MM.1S (cell line): ENCODE results near the gene METTL16.

Source experiments
- DNase-seq: peaks from one replicate; pipeline ENCODE4 v3.0.0-alpha.2; 2015
- H2AFZ ChIP-seq: fragments of 300-600 bp; sonication (generic); 2 replicates; pipeline ENCODE4 v1.6.0; 2016; ENCODE audit warnings: antibody characterized with exemption, low read length
- H3F3A ChIP-seq: fragments of 300-600 bp; sonication (generic); 2 replicates; pipeline ENCODE4 v1.6.1; 2016; ENCODE audit warnings: mild to moderate bottlenecking, antibody characterized with exemption, low read length, moderate library complexity, mixed read lengths; ENCODE audit not compliant: insufficient read depth
- H3K27ac ChIP-seq: fragments of 300-600 bp; sonication (generic); 2 replicates; pipeline ENCODE4 v1.5.1; 2016; ENCODE audit warnings: mild to moderate bottlenecking, low read length
- H3K27me3 ChIP-seq: fragments of 300-600 bp; sonication (generic); replicated peaks from 2 replicates; pipeline ENCODE4 v1.6.0; 2016; ENCODE audit warnings: low read length; ENCODE audit not compliant: insufficient read depth
- H3K36me3 ChIP-seq: fragments of 300-600 bp; sonication (generic); replicated peaks from 2 replicates; pipeline ENCODE4 v1.6.1; 2016; ENCODE audit warnings: mild to moderate bottlenecking, low read length, mixed read lengths; ENCODE audit not compliant: insufficient read depth
- H3K4me1 ChIP-seq: fragments of 300-600 bp; sonication (generic); 2 replicates; pipeline ENCODE4 v1.6.1; 2016; ENCODE audit warnings: low read length, mixed read lengths
- H3K4me2 ChIP-seq: fragments of 300-600 bp; sonication (generic); 2 replicates; pipeline ENCODE4 v1.6.0; 2016; ENCODE audit warnings: low read depth, low read length
- H3K4me3 ChIP-seq: fragments of 300-600 bp; sonication (generic); 2 replicates; pipeline ENCODE4 v1.5.1; 2016; ENCODE audit warnings: low read length, mixed read lengths
- H3K79me2 ChIP-seq: fragments of 300-600 bp; sonication (generic); 2 replicates; pipeline ENCODE4 v1.6.1; 2016; ENCODE audit warnings: mixed run types, low read length, mixed read lengths
- H3K9ac ChIP-seq: fragments of 300-600 bp; sonication (generic); 2 replicates; pipeline ENCODE4 v1.6.1; 2016; ENCODE audit warnings: low read length, mixed read lengths
- H3K9me2 ChIP-seq: fragments of 300-600 bp; sonication (generic); replicated peaks from 2 replicates; pipeline ENCODE4 v1.6.1; 2016; ENCODE audit warnings: mild to moderate bottlenecking, low read length, mixed read lengths; ENCODE audit not compliant: insufficient read depth
- H3K9me3 ChIP-seq: fragments of 300-600 bp; sonication (generic); replicated peaks from 2 replicates; pipeline ENCODE4 v1.6.1; 2016; ENCODE audit warnings: mild to moderate bottlenecking, low read length, mixed read lengths; ENCODE audit not compliant: insufficient read depth
- H4K20me1 ChIP-seq: fragments of 300-600 bp; sonication (generic); 2 replicates; pipeline ENCODE4 v1.6.1; 2016; ENCODE audit warnings: mild to moderate bottlenecking, low read length, moderate library complexity, mixed read lengths; ENCODE audit not compliant: insufficient read depth
- EZH2 ChIP-seq: fragments of 300-600 bp; sonication (generic); optimal IDR thresholded peaks from 2 replicates; pipeline ENCODE3; 2017; ENCODE audit warnings: low read depth, mild to moderate bottlenecking, antibody characterized with exemption, low read length, mixed read lengths
- EZH2phosphoT487 ChIP-seq: fragments of 300-600 bp; sonication (generic); IDR thresholded peaks from 2 replicates; pipeline ENCODE4 v1.6.1; 2018; ENCODE audit warnings: antibody characterized with exemption, low read length
- TF ChIP-seq, protein P1 (sequence below): fragments of 300-600 bp; sonication (generic); IDR thresholded peaks from 2 replicates; pipeline ENCODE4 v1.5.1; 2016; ENCODE audit warnings: antibody characterized with exemption, low read length, mixed read lengths

The METTL16 gene

DNA sequence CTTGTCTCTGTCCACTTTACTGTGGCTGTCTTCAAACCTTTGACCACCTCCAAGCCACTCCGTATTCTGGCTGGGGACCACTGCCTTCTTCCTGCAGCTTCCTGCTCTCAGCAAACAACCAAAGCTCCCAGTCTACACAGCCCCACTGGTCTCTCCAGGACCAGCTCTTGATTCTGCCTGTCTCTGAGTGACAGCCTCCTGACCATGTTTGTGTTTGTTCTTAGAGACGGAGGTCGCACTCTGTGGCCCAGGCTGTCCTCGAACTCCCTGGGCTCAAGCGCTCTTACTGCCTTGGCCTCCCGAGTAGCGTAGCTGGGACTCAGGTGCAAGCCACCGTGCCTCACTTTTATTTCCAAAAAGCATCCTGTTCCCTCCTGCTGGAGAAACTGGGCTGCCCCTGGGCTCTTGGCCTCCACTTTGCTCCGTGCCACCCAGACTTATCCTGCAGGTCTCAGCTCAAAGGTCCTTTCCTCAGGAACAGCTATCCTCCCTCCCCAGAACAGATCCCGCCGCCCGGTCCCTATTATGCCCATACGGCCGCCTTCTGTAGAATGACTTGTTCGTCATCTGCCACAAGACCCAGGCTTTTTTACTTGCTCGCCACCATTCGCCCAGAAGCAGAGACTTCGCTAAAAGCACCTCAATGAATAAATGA, 120.0 kb downstream of the METTL16 start:
- peaks cover 16% of the 10 kb centered on the region for H3F3A ChIP-seq
- TF ChIP-seq, protein P1, sequence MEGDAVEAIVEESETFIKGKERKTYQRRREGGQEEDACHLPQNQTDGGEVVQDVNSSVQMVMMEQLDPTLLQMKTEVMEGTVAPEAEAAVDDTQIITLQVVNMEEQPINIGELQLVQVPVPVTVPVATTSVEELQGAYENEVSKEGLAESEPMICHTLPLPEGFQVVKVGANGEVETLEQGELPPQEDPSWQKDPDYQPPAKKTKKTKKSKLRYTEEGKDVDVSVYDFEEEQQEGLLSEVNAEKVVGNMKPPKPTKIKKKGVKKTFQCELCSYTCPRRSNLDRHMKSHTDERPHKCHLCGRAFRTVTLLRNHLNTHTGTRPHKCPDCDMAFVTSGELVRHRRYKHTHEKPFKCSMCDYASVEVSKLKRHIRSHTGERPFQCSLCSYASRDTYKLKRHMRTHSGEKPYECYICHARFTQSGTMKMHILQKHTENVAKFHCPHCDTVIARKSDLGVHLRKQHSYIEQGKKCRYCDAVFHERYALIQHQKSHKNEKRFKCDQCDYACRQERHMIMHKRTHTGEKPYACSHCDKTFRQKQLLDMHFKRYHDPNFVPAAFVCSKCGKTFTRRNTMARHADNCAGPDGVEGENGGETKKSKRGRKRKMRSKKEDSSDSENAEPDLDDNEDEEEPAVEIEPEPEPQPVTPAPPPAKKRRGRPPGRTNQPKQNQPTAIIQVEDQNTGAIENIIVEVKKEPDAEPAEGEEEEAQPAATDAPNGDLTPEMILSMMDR, result no peak
- TF ChIP-seq EZH2, result no peak
- TF ChIP-seq EZH2phosphoT487, result no peak
- peaks cover 9% of the 10 kb centered on the region; the same call in 1 of the 2 replicates for H3K4me1 ChIP-seq
- H3K9me2 ChIP-seq, result no peaks in the 10 kb centered on the region
- peak overlapping the region; percentile 95 for H3K27ac ChIP-seq
- DNase-seq, result no peak
- peak overlapping the region; percentile 89 for H3K4me2 ChIP-seq
- peak overlapping the region; percentile 92 for H3K9ac ChIP-seq
- peak overlapping the region; percentile 83 for H3K4me3 ChIP-seq
- H3K79me2 ChIP-seq, result peaks cover 58% of the 10 kb centered on the region
- no peaks in the 10 kb centered on the region for H3K36me3 ChIP-seq
- H2AFZ ChIP-seq, result no peak overlapping the region
- H3K9me3 ChIP-seq, result no peaks in the 10 kb centered on the region
- H3K27me3 ChIP-seq, result no peaks in the 10 kb centered on the region
- no peaks in the 10 kb centered on the region for H4K20me1 ChIP-seq

DNA sequence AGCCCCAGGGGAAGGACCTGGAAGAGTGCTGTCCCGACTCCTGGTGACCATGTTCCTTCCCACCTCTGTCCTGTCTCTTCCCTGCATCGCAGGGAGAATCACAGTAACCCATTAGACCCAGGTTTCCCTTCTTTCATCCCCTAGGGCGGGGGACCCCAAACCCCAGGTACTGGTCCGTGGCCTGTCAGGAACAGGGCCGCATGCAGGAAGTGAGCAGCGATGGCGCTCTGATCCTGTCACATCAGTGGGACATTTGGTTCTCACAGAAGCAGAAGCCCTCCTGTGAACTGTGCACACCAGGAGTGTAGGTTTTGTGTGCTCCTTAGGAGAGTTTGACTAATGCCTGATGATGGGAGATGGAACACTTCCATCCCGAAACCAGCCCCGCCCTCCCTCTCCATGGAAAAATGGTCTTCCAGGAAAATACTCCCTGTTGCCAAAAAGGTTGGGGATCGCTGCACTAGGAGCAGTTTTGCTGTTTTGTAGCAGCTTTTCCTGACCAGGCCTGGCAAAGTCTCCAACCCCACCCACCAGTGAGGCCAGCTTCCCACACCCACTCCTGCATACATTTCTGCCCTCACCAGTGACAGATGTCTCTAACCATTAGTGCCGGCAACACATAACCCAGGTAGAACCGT, 121.4 kb downstream of the METTL16 start:
- Histone ChIP-seq H3K9me3 (no peaks in the 10 kb centered on the region), H3K36me3 (no peaks in the 10 kb centered on the region), H3K79me2 (peaks cover 44% of the 10 kb centered on the region), H3K4me3 (no peak overlapping the region), H3K9ac (no peak overlapping the region), H3K27me3 (no peaks in the 10 kb centered on the region), H4K20me1 (no peaks in the 10 kb centered on the region), H3K9me2 (no peaks in the 10 kb centered on the region), H3F3A (peaks cover 16% of the 10 kb centered on the region), H2AFZ (no peak overlapping the region), H3K4me2 (no peak overlapping the region), H3K4me1 (peaks cover 9% of the 10 kb centered on the region; the same call in 1 of the 2 replicates), H3K27ac (no peak overlapping the region)
- DNase-seq, result no peak
- no peak for TF ChIP-seq EZH2
- TF ChIP-seq, protein P1, result no peak
- no peak for TF ChIP-seq EZH2phosphoT487

DNA sequence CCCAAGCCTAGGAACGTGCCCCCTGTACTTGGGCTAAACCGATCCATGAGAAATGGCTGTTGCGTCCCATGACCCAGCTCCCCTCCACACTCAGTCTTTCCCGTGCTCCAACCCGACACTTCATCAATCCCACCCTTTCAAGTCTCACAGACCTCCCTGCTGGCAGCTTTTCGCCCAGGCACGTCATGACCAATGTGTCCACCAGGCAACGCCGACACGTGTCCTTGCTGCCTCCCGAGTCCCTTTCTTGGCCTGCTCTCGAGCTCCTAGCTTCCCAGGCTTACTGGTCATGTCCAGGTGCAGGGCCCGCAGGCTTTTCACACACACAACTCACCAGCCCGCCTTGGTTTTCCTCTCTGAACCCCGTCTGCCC, 123.0 kb downstream of the METTL16 start:
- no peak overlapping the region for H3K4me2 ChIP-seq
- DNase-seq, result no peak
- no peak overlapping the region for H2AFZ ChIP-seq
- no peaks in the 10 kb centered on the region for H3K36me3 ChIP-seq
- H3K9me2 ChIP-seq, result no peaks in the 10 kb centered on the region
- H4K20me1 ChIP-seq, result no peaks in the 10 kb centered on the region
- H3K4me3 ChIP-seq, result no peak overlapping the region
- no peaks in the 10 kb centered on the region for H3K9me3 ChIP-seq
- H3K27ac ChIP-seq, result no peak overlapping the region
- 0 out of 2 replicates have a peak, but pooled peaks cover 6% of the 10 kb centered on the region for H3K4me1 ChIP-seq
- H3K27me3 ChIP-seq, result no peaks in the 10 kb centered on the region
- TF ChIP-seq, protein P1, result no peak
- TF ChIP-seq EZH2phosphoT487 (no peak), EZH2 (no peak)
- peaks cover 21% of the 10 kb centered on the region for H3F3A ChIP-seq
- H3K9ac ChIP-seq, result no peak overlapping the region
- H3K79me2 ChIP-seq, result peaks cover 34% of the 10 kb centered on the region
